Colon (tissue), 2 donors: ENCODE data around the gene RNF157.
"Not testable (repeated sequence)": the region's sequence is repeated elsewhere in the genome, so short reads cannot be mapped to it uniquely, and the experiment has no call there.

Source experiments
- FAIRE-seq: peaks from 2 replicates; lab custom pipeline; 2012; peaks lifted over from hg19 to GRCh38; lab: Jason Lieb, UNC
- donor health status: control.
- donor health status: control.

The RNF157 gene

GRCh38 chr17:76234354-76234679 lies 6.0 kb downstream of the RNF157 start:
- FAIRE-seq = no peak

- no peak for FAIRE-seq
Measured at GRCh38 chr17:76233588-76234353, 6.5 kb downstream of the RNF157 start.

GRCh38 chr17:76232342-76232741 lies 8.0 kb downstream of the RNF157 start:
- no peak for FAIRE-seq

GRCh38 chr17:76226749-76227148 lies 13.5 kb downstream of the RNF157 start:
- not testable (repeated sequence) for FAIRE-seq

GRCh38 chr17:76225373-76226086 lies 14.8 kb downstream of the RNF157 start:
- FAIRE-seq = not testable (repeated sequence)

GRCh38 chr17:76223802-76224201 lies 16.5 kb downstream of the RNF157 start:
- no peak for FAIRE-seq

GRCh38 chr17:76219670-76220383 lies 20.5 kb downstream of the RNF157 start:
- no peak for FAIRE-seq

GRCh38 chr17:76217081-76217480 lies 23.2 kb downstream of the RNF157 start:
- no peak for FAIRE-seq

- no peak for FAIRE-seq
Measured at GRCh38 chr17:76213491-76213890, 26.8 kb downstream of the RNF157 start.

- no peak for FAIRE-seq
Measured at GRCh38 chr17:76208120-76208519, 32.2 kb downstream of the RNF157 start.

GRCh38 chr17:76207275-76208059 lies 32.8 kb downstream of the RNF157 start:
- FAIRE-seq = no peak

GRCh38 chr17:76205542-76206144 lies 34.6 kb downstream of the RNF157 start:
- FAIRE-seq = not testable (repeated sequence)

- FAIRE-seq = no peak
Measured at GRCh38 chr17:76204277-76204676, 36.0 kb downstream of the RNF157 start.

- no peak for FAIRE-seq
Measured at GRCh38 chr17:76200354-76200753, 39.9 kb downstream of the RNF157 start.

- no peak for FAIRE-seq
Measured at GRCh38 chr17:76199469-76199868, 40.8 kb downstream of the RNF157 start.

GRCh38 chr17:76198702-76199101 lies 41.6 kb downstream of the RNF157 start:
- FAIRE-seq = no peak

- FAIRE-seq = no peak
Measured at GRCh38 chr17:76197911-76198310, 42.4 kb downstream of the RNF157 start.

GRCh38 chr17:76196675-76197074 lies 43.6 kb downstream of the RNF157 start:
- FAIRE-seq = no peak

GRCh38 chr17:76195281-76196096 lies 44.8 kb downstream of the RNF157 start:
- FAIRE-seq = no peak

- FAIRE-seq = no peak
Measured at GRCh38 chr17:76193591-76193990, 46.7 kb downstream of the RNF157 start.

- FAIRE-seq = no peak
Measured at GRCh38 chr17:76191896-76192295, 48.4 kb downstream of the RNF157 start.
